ENCODE measurements around the gene TMCC1.

TMCC1 gene

GRCh38 chr3:129794311-129795185, 99.0 kb downstream of the TMCC1 start:
- Histone ChIP-seq H3K4me1 (ENCODE audit: insufficient read depth, low read length) (peaks cover 26% of the 10 kb centered on the region), H3K36me3 (ENCODE audit: insufficient read depth, low read length) (no peaks in the 10 kb centered on the region), H3K9ac (ENCODE audit: low read length) (no peak overlapping the region), H3K27me3 (ENCODE audit: control insufficient read depth in 1 of 2, insufficient read depth in 2 of 2, low read length in 2 of 2) (no peaks in the 10 kb centered on the region), H3K4me3 (ENCODE audit: low read depth in 1 of 2, low read length in 2 of 2) (no peak overlapping the region), H3K27ac (ENCODE audit: low read depth, low read length) (no peak overlapping the region), H3K9me3 (ENCODE audit: low read length) (no peaks in the 10 kb centered on the region)

- no peaks in the 10 kb centered on the region for H3K9me3 ChIP-seq (ENCODE audit: low read length)
- H3K36me3 ChIP-seq (ENCODE audit: insufficient read depth, low read length) = no peaks in the 10 kb centered on the region
- no peak overlapping the region for H3K27ac ChIP-seq (ENCODE audit: low read depth, low read length)
- no peak overlapping the region for H3K9ac ChIP-seq (ENCODE audit: low read length)
- no peak overlapping the region for H3K4me3 ChIP-seq (ENCODE audit: low read depth in 1 of 2, low read length in 2 of 2)
- no peaks in the 10 kb centered on the region for H3K27me3 ChIP-seq (ENCODE audit: control insufficient read depth in 1 of 2, insufficient read depth in 2 of 2, low read length in 2 of 2)
- H3K4me1 ChIP-seq (ENCODE audit: insufficient read depth, low read length) = peaks cover 22% of the 10 kb centered on the region
Measured at GRCh38 chr3:129793942-129794310, 99.6 kb downstream of the TMCC1 start.

- Histone ChIP-seq H3K9ac (ENCODE audit: low read length) (no peak overlapping the region), H3K27me3 (ENCODE audit: control insufficient read depth in 1 of 2, insufficient read depth in 2 of 2, low read length in 2 of 2) (no peaks in the 10 kb centered on the region), H3K9me3 (ENCODE audit: low read length) (no peaks in the 10 kb centered on the region), H3K27ac (ENCODE audit: low read depth, low read length) (no peak overlapping the region), H3K4me1 (ENCODE audit: insufficient read depth, low read length) (peaks cover 21% of the 10 kb centered on the region), H3K4me3 (ENCODE audit: low read depth in 1 of 2, low read length in 2 of 2) (no peak overlapping the region), H3K36me3 (ENCODE audit: insufficient read depth, low read length) (no peaks in the 10 kb centered on the region)
Measured at GRCh38 chr3:129793319-129793718, 100.2 kb downstream of the TMCC1 start.

- Histone ChIP-seq H3K27me3 (ENCODE audit: control insufficient read depth in 1 of 2, insufficient read depth in 2 of 2, low read length in 2 of 2) (no peaks in the 10 kb centered on the region), H3K4me1 (ENCODE audit: insufficient read depth, low read length) (no peaks in the 10 kb centered on the region), H3K9ac (ENCODE audit: low read length) (no peak overlapping the region), H3K4me3 (ENCODE audit: low read depth in 1 of 2, low read length in 2 of 2) (no peak overlapping the region), H3K36me3 (ENCODE audit: insufficient read depth, low read length) (no peaks in the 10 kb centered on the region), H3K27ac (ENCODE audit: low read depth, low read length) (no peak overlapping the region), H3K9me3 (ENCODE audit: low read length) (no peaks in the 10 kb centered on the region)
Measured at GRCh38 chr3:129783470-129783869, 110.0 kb downstream of the TMCC1 start.

GRCh38 chr3:129778871-129779270, 114.6 kb downstream of the TMCC1 start:
- H3K36me3 ChIP-seq (ENCODE audit: insufficient read depth, low read length) = no peaks in the 10 kb centered on the region
- no peak overlapping the region for H3K4me3 ChIP-seq (ENCODE audit: low read depth in 1 of 2, low read length in 2 of 2)
- no peaks in the 10 kb centered on the region for H3K27me3 ChIP-seq (ENCODE audit: control insufficient read depth in 1 of 2, insufficient read depth in 2 of 2, low read length in 2 of 2)

GRCh38 chr3:129777806-129778205, 115.7 kb downstream of the TMCC1 start:
- Histone ChIP-seq H3K4me3 (ENCODE audit: low read depth in 1 of 2, low read length in 2 of 2) (no peak overlapping the region), H3K27ac (ENCODE audit: low read depth, low read length) (no peak overlapping the region), H3K36me3 (ENCODE audit: insufficient read depth, low read length) (no peaks in the 10 kb centered on the region), H3K9me3 (ENCODE audit: low read length) (no peaks in the 10 kb centered on the region), H3K27me3 (ENCODE audit: control insufficient read depth in 1 of 2, insufficient read depth in 2 of 2, low read length in 2 of 2) (no peaks in the 10 kb centered on the region), H3K4me1 (ENCODE audit: insufficient read depth, low read length) (no peaks in the 10 kb centered on the region), H3K9ac (ENCODE audit: low read length) (no peak overlapping the region)

More at GRCh38 chr3:129778871-129779270, 114.6 kb downstream of the TMCC1 start:
- no peak overlapping the region for H3K27ac ChIP-seq (ENCODE audit: low read depth, low read length)
- no peaks in the 10 kb centered on the region for H3K4me1 ChIP-seq (ENCODE audit: insufficient read depth, low read length)
- no peaks in the 10 kb centered on the region for H3K9me3 ChIP-seq (ENCODE audit: low read length)
- H3K9ac ChIP-seq (ENCODE audit: low read length) = no peak overlapping the region

- no peaks in the 10 kb centered on the region for H3K27me3 ChIP-seq (ENCODE audit: control insufficient read depth in 1 of 2, insufficient read depth in 2 of 2, low read length in 2 of 2)
- H3K27ac ChIP-seq (ENCODE audit: low read depth, low read length) = no peak overlapping the region
- no peak overlapping the region for H3K4me3 ChIP-seq (ENCODE audit: low read depth in 1 of 2, low read length in 2 of 2)
- H3K9me3 ChIP-seq (ENCODE audit: low read length) = no peaks in the 10 kb centered on the region
- no peaks in the 10 kb centered on the region for H3K36me3 ChIP-seq (ENCODE audit: insufficient read depth, low read length)
- no peaks in the 10 kb centered on the region for H3K4me1 ChIP-seq (ENCODE audit: insufficient read depth, low read length)
- no peak overlapping the region for H3K9ac ChIP-seq (ENCODE audit: low read length)
Measured at GRCh38 chr3:129775870-129776269, 117.6 kb downstream of the TMCC1 start.

- Histone ChIP-seq H3K27me3 (ENCODE audit: control insufficient read depth in 1 of 2, insufficient read depth in 2 of 2, low read length in 2 of 2) (no peaks in the 10 kb centered on the region), H3K4me3 (ENCODE audit: low read depth in 1 of 2, low read length in 2 of 2) (no peak overlapping the region), H3K4me1 (ENCODE audit: insufficient read depth, low read length) (no peaks in the 10 kb centered on the region), H3K36me3 (ENCODE audit: insufficient read depth, low read length) (no peaks in the 10 kb centered on the region), H3K27ac (ENCODE audit: low read depth, low read length) (no peak overlapping the region), H3K9ac (ENCODE audit: low read length) (no peak overlapping the region), H3K9me3 (ENCODE audit: low read length) (no peaks in the 10 kb centered on the region)
Measured at GRCh38 chr3:129773691-129774663, 119.5 kb downstream of the TMCC1 start.

- Histone ChIP-seq H3K4me1 (ENCODE audit: insufficient read depth, low read length) (no peaks in the 10 kb centered on the region), H3K9me3 (ENCODE audit: low read length) (no peaks in the 10 kb centered on the region), H3K27ac (ENCODE audit: low read depth, low read length) (no peak overlapping the region), H3K27me3 (ENCODE audit: control insufficient read depth in 1 of 2, insufficient read depth in 2 of 2, low read length in 2 of 2) (no peaks in the 10 kb centered on the region), H3K4me3 (ENCODE audit: low read depth in 1 of 2, low read length in 2 of 2) (no peak overlapping the region), H3K9ac (ENCODE audit: low read length) (no peak overlapping the region), H3K36me3 (ENCODE audit: insufficient read depth, low read length) (no peaks in the 10 kb centered on the region)
Measured at GRCh38 chr3:129770604-129771003, 122.9 kb downstream of the TMCC1 start.

GRCh38 chr3:129769616-129770015, 123.9 kb downstream of the TMCC1 start:
- Histone ChIP-seq H3K27ac (ENCODE audit: low read depth, low read length) (no peak overlapping the region), H3K4me1 (ENCODE audit: insufficient read depth, low read length) (no peaks in the 10 kb centered on the region), H3K4me3 (ENCODE audit: low read depth in 1 of 2, low read length in 2 of 2) (no peak overlapping the region), H3K27me3 (ENCODE audit: control insufficient read depth in 1 of 2, insufficient read depth in 2 of 2, low read length in 2 of 2) (no peaks in the 10 kb centered on the region), H3K9me3 (ENCODE audit: low read length) (no peaks in the 10 kb centered on the region), H3K36me3 (ENCODE audit: insufficient read depth, low read length) (no peaks in the 10 kb centered on the region), H3K9ac (ENCODE audit: low read length) (no peak overlapping the region)

GRCh38 chr3:129768728-129769127, 124.8 kb downstream of the TMCC1 start:
- no peak overlapping the region for H3K27ac ChIP-seq (ENCODE audit: low read depth, low read length)
- H3K9me3 ChIP-seq (ENCODE audit: low read length) = no peaks in the 10 kb centered on the region
- H3K27me3 ChIP-seq (ENCODE audit: control insufficient read depth in 1 of 2, insufficient read depth in 2 of 2, low read length in 2 of 2) = no peaks in the 10 kb centered on the region
- no peak overlapping the region for H3K4me3 ChIP-seq (ENCODE audit: low read depth in 1 of 2, low read length in 2 of 2)
- H3K4me1 ChIP-seq (ENCODE audit: insufficient read depth, low read length) = no peaks in the 10 kb centered on the region
- no peak overlapping the region for H3K9ac ChIP-seq (ENCODE audit: low read length)
- H3K36me3 ChIP-seq (ENCODE audit: insufficient read depth, low read length) = no peaks in the 10 kb centered on the region
